ENCODE data around the gene TRMU. TPM values are rescaled to one million over a fixed set of nuclear protein-coding genes. Genes with fewer than 3 reads are reported as not detected.

The TRMU gene
- total and polyA plus RNA-seq, 2 of the 8 experiments (the other 6 are each of a cell fraction or from before 2014, with no cell fraction given), result 43.4 to 70.6 TPM

GRCh38 chr22:46354176-46354992, 18.9 kb downstream of the TRMU start:
- H3K79me2 ChIP-seq (ENCODE audit: control insufficient read depth in 1 of 2, insufficient read depth in 2 of 2, low read length in 2 of 2), result no peaks in the 10 kb centered on the region
- H3K56ac ChIP-seq (replicated peaks; ENCODE audit: insufficient read length, low read depth, low read length), result no peak overlapping the region
- H4K8ac ChIP-seq (ENCODE audit: extremely low read depth, insufficient read depth, low read length), result no peak overlapping the region
- H3K27me3 ChIP-seq (replicated peaks in 1 of 4; ENCODE audit: control insufficient read depth in 3 of 4, extremely low read depth in 1 of 4, insufficient read depth in 3 of 4, low read length in 3 of 4), result no peaks in the 10 kb centered on the region
- no peak overlapping the region for H2BK12ac ChIP-seq (ENCODE audit: low read depth, low read length)
- H2AK5ac ChIP-seq (ENCODE audit: low read depth, low read length), result no peak overlapping the region
- no peak overlapping the region for H2BK15ac ChIP-seq (ENCODE audit: low read length)
- no peak overlapping the region for H2BK5ac ChIP-seq (ENCODE audit: low read depth, low read length)
- H4K5ac ChIP-seq (ENCODE audit: insufficient read length, low read depth, low read length), result no peak overlapping the region
- no peak for FAIRE-seq
- no peak for DNase-seq (ENCODE audit: low read depth in 1 of 2, low spot score in 2 of 2)
- no peaks in the 10 kb centered on the region for H3K23me2 ChIP-seq (ENCODE audit: low read depth, low read length)
- no peak overlapping the region for H4K91ac ChIP-seq (replicated peaks; ENCODE audit: insufficient read length, low read length)
- no peak overlapping the region for H3K23ac ChIP-seq (ENCODE audit: insufficient read length)
- CTCF ChIA-PET (ENCODE audit: partially characterized antibody), result interaction anchor here (0.6 to 5.8 kb wide), 9 partner anchors 13 to 318 kb away, joined by 3 to 60 read pairs (median 4); partner anchors contain the start of gene CELSR1
- no peak overlapping the region for H2AFZ ChIP-seq (ENCODE audit: low read length)
- H3K14ac ChIP-seq (ENCODE audit: insufficient read length), result no peak overlapping the region
- H3K18ac ChIP-seq (ENCODE audit: extremely low read depth, low read length), result no peak overlapping the region
- H4K20me1 ChIP-seq (replicated peaks in 1 of 2; ENCODE audit: control insufficient read depth in 1 of 2, insufficient read depth in 2 of 2, low read length in 2 of 2), result peaks cover 13 to 27% of the 10 kb centered on the region in 2 experiments
- no peak overlapping the region for H3K4ac ChIP-seq (replicated peaks; ENCODE audit: insufficient read length, low read depth, low read length)
- H2BK20ac ChIP-seq (ENCODE audit: low read length), result no peak overlapping the region
- H2BK120ac ChIP-seq (replicated peaks; ENCODE audit: low read depth, low read length), result no peak overlapping the region
- H3K79me1 ChIP-seq (ENCODE audit: low read depth, low read length), result 0 out of 2 replicates have a peak, but pooled peaks cover 4% of the 10 kb centered on the region
- POLR2A ChIA-PET (ENCODE audit: partially characterized antibody), result interaction anchor here (0.6 to 1.9 kb wide), 4 partner anchors 14 to 188 kb away, joined by 3 to 4 read pairs (median 4); no protein-coding TSS in a partner anchor
- H3K4me2 ChIP-seq (ENCODE audit: insufficient read depth in 1 of 2, low read depth in 2 of 2, low read length in 2 of 2), result no peak overlapping the region
- H3K27ac ChIP-seq (ENCODE audit: low read depth, low read length), result no peak overlapping the region
- peaks cover 13 to 58% (median 45%) of the 10 kb centered on the region in 4 experiments; a peak in 7 of 8 replicates for H3K36me3 ChIP-seq (ENCODE audit: control insufficient read depth in 2 of 4, insufficient read depth in 4 of 4, low read length in 3 of 4)
- no peak overlapping the region for H3K4me3 ChIP-seq (ENCODE audit: extremely low read depth in 1 of 4, insufficient read depth in 2 of 4, low read depth in 3 of 4, low read length in 4 of 4)
- no peak overlapping the region for H3K9ac ChIP-seq (replicated peaks in 1 of 4; ENCODE audit: extremely low read depth in 1 of 4, low read depth in 3 of 4, low read length in 3 of 4)
- H3K4me1 ChIP-seq (replicated peaks in 1 of 4; ENCODE audit: control insufficient read depth in 3 of 4, insufficient read depth in 4 of 4, low read length in 3 of 4), result no peaks in the 10 kb centered on the region
- H3K9me3 ChIP-seq (ENCODE audit: insufficient read depth in 2 of 2, low read depth in 1 of 2, low read length in 1 of 2), result no peaks in the 10 kb centered on the region
- TF ChIP-seq EGR1 (IDR thresholded peaks at IDR 0.05; ENCODE audit: borderline replicate concordance, low read depth, low read length) (no peak), FOSL1 (IDR thresholded peaks at IDR 0.05; ENCODE audit: insufficient read depth, low read depth, low read length) (no peak), JUN (IDR thresholded peaks at IDR 0.05; ENCODE audit: low read depth, low read length) (no peak), TEAD4 (IDR thresholded peaks at IDR 0.05; ENCODE audit: low read depth, low read length) (no peak), SIX5 (IDR thresholded peaks at IDR 0.05; ENCODE audit: low read depth, low read length) (no peak), JUND (IDR thresholded peaks at IDR 0.05; ENCODE audit: low read length) (no peak), HDAC6 (IDR thresholded peaks at IDR 0.05; ENCODE audit: low read depth, low read length) (no peak), RXRA (IDR thresholded peaks at IDR 0.05; ENCODE audit: insufficient read depth, low read depth, low read length) (no peak), BCL11A (IDR thresholded peaks at IDR 0.05; ENCODE audit: low read depth in 2 of 2, low read length in 2 of 2) (no peak)
- 94% methylated on average over 21 of the region's 21 CpGs; no CpG with 5 or more reads in 1 of the 2 experiments for WGBS, 2 experiments (ENCODE audit: extremely low coverage in 1 of 2, insufficient coverage in 1 of 2, insufficient read length in 1 of 2, insufficient replicate concordance in 2 of 2, low coverage in 1 of 2, low lambda C conversion rate in 2 of 2, missing lambda C conversion rate in 1 of 2)
